ENCODE data around the gene NEK6.

DNA sequence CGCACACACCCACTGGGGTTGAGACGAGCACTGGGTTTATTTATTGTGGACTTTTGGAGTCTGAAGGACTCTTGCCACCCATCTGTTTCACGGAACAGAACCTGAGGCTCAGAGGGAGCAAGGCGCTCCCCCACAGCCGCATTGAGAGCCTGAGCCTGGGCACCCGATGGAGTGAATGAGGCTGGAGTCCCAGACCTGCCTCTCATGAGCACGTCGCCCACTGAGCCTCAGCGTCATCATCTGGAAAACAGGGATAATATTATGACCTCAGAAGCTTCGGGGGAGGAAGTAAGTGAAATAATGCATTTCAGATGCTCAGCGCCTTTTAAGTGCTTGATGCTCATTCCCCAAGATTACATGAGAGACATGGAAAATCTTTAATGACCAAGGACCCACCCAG, 5.5 kb downstream of the NEK6 start:
- TF ChIP-seq ZNF274 (IDR thresholded peaks at IDR 0.05; ENCODE audit: low read depth, low read length) = no peak
- no peak for TF ChIP-seq SUZ12 (IDR thresholded peaks at IDR 0.05; ENCODE audit: extremely low read depth, insufficient read depth, insufficient read length)
- no peak for TF ChIP-seq YY1 (IDR thresholded peaks at IDR 0.05; ENCODE audit: insufficient read depth, insufficient read length)

Measured in NT2/D1 (cell line).